ENCODE measurements around the gene POU5F2. TPM values are rescaled to one million over a fixed set of nuclear protein-coding genes. Genes with fewer than 3 reads are reported as not detected.

The POU5F2 gene
- total RNA-seq, 4 donors from 2014 or later: 4.7 to 9.4 (median 6.0) TPM

DNA sequence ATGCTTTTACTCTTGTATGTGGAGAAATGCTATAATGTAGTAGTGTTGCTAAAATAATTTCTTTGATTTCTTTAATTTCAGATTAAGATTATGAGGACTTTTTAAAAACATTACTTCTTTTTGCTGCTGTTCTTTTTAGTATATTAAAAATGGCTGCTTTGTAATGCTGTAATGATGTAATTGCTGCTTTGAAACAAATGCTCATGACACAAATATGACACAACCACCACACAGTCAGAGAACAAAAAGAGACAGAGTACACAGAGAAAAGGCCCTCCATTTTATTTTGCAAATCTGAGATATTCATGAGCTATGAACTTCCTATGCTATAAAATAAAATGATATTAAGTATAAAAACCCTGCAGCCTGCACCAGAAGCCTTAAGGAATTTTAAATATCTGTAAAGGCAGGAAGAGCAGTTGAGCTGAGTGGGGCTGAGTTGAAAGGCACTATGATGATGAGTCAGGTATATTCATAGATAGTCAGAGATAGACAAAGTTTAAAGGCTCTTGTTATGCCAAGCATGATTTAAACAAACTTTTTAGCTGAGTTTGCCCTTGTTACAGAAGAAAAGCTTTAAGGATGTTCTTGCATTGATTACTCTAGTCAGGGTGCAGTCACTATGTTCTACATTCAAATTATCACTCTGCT, 5.1 kb upstream of the POU5F2 start:
- TF ChIP-seq POLR2A (IDR thresholded peaks at IDR 0.05): no peak
- TF ChIP-seq CTCF (IDR thresholded peaks at IDR 0.05): no peak
- H3K27me3 ChIP-seq: no peaks in the 10 kb centered on the region
- intact Hi-C loops (cut with DNase I): no loop called here
- no peaks in the 10 kb centered on the region for H3K4me1 ChIP-seq
- no peaks in the 10 kb centered on the region for H3K36me3 ChIP-seq
- no peak for DNase-seq
- no peaks in the 10 kb centered on the region for H3K9me3 ChIP-seq
- H3K27ac ChIP-seq: no peak overlapping the region
- H3K4me3 ChIP-seq (replicated peaks in 1 of 3): no peak overlapping the region

- Histone ChIP-seq H3K9me3 (no peaks in the 10 kb centered on the region), H3K27me3 (no peaks in the 10 kb centered on the region), H3K4me1 (no peaks in the 10 kb centered on the region), H3K27ac (no peak overlapping the region), H3K4me3 (replicated peaks in 1 of 3) (no peak overlapping the region), H3K36me3 (peaks cover 0 to 5% of the 10 kb centered on the region in 2 donors)
- WGBS, 2 donors: 94 to 96% methylated on average over 2 of the region's 2 CpGs
- intact Hi-C loops (cut with DNase I): no loop called here
- TF ChIP-seq CTCF (IDR thresholded peaks at IDR 0.05) (no peak), POLR2A (IDR thresholded peaks at IDR 0.05) (no peak)
- no peak for DNase-seq
These were observed 5.1 kb downstream of the POU5F2 start for GRCh38 chr5:93736284-93736683.

DNA sequence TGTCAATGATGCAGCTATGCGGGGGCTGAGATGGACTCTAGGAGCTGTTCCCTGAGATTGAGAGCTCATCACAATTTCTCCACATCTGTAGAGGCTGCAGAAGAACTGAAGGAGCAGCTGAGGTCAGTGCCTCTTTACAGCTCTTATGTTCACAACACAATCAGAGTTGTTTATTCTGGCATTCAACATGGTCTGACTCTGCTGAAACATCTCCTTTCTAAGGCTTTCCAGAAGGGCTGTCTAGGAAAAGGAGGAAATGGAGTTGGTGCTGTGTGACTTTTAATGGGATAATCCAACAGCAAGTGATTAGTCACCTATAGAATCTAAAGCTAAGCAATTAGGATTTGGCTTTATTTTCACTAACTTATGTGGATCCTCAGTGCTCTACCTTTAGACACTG, 6.0 kb downstream of the POU5F2 start:
- TF ChIP-seq POLR2A (IDR thresholded peaks at IDR 0.05) (no peak), CTCF (IDR thresholded peaks at IDR 0.05) (no peak)
- H3K27ac ChIP-seq: no peak overlapping the region
- H3K4me3 ChIP-seq (replicated peaks in 1 of 3): no peak overlapping the region
- H3K9me3 ChIP-seq: no peaks in the 10 kb centered on the region
- no peaks in the 10 kb centered on the region for H3K27me3 ChIP-seq
- no peak for DNase-seq
- H3K4me1 ChIP-seq: no peaks in the 10 kb centered on the region
- H3K36me3 ChIP-seq: peaks cover 0 to 5% of the 10 kb centered on the region in 2 donors
- intact Hi-C loops (cut with DNase I): no loop called here
- 52 to 65% methylated on average over 1 of the region's 1 CpG for WGBS, 2 donors

DNA sequence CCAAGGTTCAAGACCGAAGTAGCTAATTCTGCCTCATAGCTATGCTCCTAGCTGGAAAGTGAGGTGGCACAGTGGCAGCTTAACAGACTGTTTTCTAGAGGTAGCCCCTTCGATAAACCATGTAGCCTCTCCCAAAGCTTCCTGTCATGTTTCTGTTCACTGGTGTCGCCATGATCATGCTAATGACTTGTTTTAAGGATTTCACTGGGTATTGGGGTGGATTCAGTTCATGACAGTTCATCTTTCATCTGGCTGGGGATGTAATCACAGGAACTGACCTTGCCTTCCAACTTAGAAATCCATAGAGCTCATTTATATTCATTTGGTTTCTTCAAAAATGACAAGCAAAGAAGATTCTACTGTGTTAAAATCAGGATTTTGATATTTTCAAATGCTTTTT, 9.4 kb downstream of the POU5F2 start:
- DNase-seq: no peak
- intact Hi-C loops (cut with DNase I): no loop called here
- Histone ChIP-seq H3K4me1 (no peaks in the 10 kb centered on the region), H3K9me3 (no peaks in the 10 kb centered on the region), H3K4me3 (replicated peaks in 1 of 3) (no peak overlapping the region), H3K36me3 (no peaks in the 10 kb centered on the region), H3K27ac (no peak overlapping the region), H3K27me3 (no peaks in the 10 kb centered on the region)
- TF ChIP-seq POLR2A (IDR thresholded peaks at IDR 0.05): no peak
- no peak for TF ChIP-seq CTCF (IDR thresholded peaks at IDR 0.05)
- 95 to 100% methylated on average over 3 of the region's 3 CpGs for WGBS, 2 donors

DNA sequence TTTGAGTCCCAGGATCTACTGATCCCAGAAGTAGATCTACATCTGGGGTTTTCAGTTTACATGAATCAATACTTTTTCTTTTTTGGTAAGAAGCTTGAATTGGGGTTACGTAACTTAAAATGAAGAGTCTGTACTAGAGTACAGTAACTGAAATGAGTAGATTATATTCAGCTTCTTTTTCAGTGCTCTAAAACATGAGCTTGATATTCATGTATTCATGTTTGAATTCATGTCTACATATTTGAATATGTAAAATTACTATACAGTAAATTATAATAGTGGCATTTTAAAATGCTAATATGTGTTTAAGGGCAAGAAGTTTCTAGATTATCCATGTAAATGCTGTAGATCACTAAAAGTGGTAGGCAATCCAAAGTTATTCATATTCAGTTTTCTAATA, 14.8 kb downstream of the POU5F2 start:
- no peaks in the 10 kb centered on the region for H3K36me3 ChIP-seq
- no peak for TF ChIP-seq POLR2A (IDR thresholded peaks at IDR 0.05)
- no peak for TF ChIP-seq CTCF (IDR thresholded peaks at IDR 0.05)
- intact Hi-C loops (cut with DNase I): no loop called here

More for the DNA sequence above, 14.8 kb downstream of the POU5F2 start:
- 98% methylated on average over 1 of the region's 1 CpG for WGBS, 2 donors
- Histone ChIP-seq H3K27ac (no peak overlapping the region), H3K27me3 (no peaks in the 10 kb centered on the region), H3K4me3 (replicated peaks in 1 of 3) (no peak overlapping the region), H3K9me3 (no peaks in the 10 kb centered on the region), H3K4me1 (no peaks in the 10 kb centered on the region)
- no peak for DNase-seq

All from thyroid gland (tissue), 4 donors.